Measurements from ENCODE around the gene ZMYM2. TPM values are rescaled to one million over a fixed set of nuclear protein-coding genes. Genes with fewer than 3 reads are reported as not detected.

The ZMYM2 gene
- total RNA-seq, 4 donors from 2014 or later, result 40.6 to 92.8 (median 50.7) TPM

- TF ChIP-seq EP300 (IDR thresholded peaks at IDR 0.05) (no peak), POLR2AphosphoS5 (IDR thresholded peaks at IDR 0.05) (no peak), POLR2A (IDR thresholded peaks at IDR 0.05) (no peak)
- TF ChIP-seq, protein P1, sequence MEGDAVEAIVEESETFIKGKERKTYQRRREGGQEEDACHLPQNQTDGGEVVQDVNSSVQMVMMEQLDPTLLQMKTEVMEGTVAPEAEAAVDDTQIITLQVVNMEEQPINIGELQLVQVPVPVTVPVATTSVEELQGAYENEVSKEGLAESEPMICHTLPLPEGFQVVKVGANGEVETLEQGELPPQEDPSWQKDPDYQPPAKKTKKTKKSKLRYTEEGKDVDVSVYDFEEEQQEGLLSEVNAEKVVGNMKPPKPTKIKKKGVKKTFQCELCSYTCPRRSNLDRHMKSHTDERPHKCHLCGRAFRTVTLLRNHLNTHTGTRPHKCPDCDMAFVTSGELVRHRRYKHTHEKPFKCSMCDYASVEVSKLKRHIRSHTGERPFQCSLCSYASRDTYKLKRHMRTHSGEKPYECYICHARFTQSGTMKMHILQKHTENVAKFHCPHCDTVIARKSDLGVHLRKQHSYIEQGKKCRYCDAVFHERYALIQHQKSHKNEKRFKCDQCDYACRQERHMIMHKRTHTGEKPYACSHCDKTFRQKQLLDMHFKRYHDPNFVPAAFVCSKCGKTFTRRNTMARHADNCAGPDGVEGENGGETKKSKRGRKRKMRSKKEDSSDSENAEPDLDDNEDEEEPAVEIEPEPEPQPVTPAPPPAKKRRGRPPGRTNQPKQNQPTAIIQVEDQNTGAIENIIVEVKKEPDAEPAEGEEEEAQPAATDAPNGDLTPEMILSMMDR (IDR thresholded peaks at IDR 0.05), result no peak
- Histone ChIP-seq H3K9me3 (no peaks in the 10 kb centered on the region), H3K27me3 (peaks cover 47% of the 10 kb centered on the region), H3K27ac (no peak overlapping the region), H3K4me3 (no peak overlapping the region), H3K4me1 (no peaks in the 10 kb centered on the region), H3K36me3 (no peaks in the 10 kb centered on the region)
- no peak for ATAC-seq
- WGBS, 2 donors (ENCODE audit: low coverage in 1 of 2), result 40 to 64% methylated on average over 1 to 5 of the region's 9 CpGs
Observed at GRCh38 chr13:20099319-20099718, 140.8 kb downstream of the ZMYM2 start.

DNA sequence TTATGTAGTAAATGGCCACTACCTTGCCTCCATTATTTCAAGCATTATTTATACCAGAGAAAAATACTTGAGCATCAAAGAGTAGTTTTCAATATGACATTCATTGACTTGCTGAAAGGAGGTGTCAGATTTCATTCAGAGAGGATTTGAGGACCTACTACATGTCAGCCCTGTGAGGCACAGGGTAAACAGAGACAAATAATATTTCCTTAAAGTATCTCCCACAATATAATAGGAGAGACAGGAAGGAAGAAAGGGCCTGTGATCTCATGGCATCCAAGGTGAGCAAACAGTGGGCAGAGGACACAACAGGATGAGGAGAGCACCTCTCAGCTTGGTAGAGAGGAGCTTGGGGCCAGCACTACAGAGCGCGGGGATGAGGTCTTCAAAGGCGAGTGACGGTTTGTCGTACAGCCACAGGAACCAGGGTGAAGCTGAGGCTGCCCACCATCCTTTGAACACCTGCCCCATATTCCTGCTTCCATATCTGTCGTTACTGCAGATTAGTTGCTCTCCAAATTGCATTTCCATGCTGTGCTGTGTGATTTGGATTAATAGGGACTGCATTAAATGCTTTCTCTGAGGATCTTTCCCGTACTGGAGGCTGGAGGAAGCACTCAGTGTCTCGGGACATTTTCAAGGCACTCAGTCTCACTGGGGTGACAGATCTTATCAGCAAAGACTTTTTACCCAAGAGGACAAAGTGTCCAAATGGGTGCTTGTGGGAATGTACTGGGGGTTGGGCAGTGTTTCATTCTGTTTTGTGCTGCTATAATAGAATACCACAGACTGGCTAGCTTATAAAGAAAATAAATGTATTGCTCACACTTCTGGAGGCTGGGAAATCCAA lies 143.2 kb downstream of the ZMYM2 start:
- no peak for ATAC-seq
- 31 to 38% methylated on average over 3 to 8 of the region's 8 CpGs for whole genome bisulfite sequencing, 2 donors (ENCODE audit: low coverage in 1 of 2)
- TF ChIP-seq EP300 (IDR thresholded peaks at IDR 0.05) (no peak), POLR2A (IDR thresholded peaks at IDR 0.05) (no peak), POLR2AphosphoS5 (IDR thresholded peaks at IDR 0.05) (no peak)
- TF ChIP-seq, protein P1 (IDR thresholded peaks at IDR 0.05), result no peak
- Histone ChIP-seq H3K27ac (no peak overlapping the region), H3K27me3 (peaks cover 60% of the 10 kb centered on the region), H3K4me1 (no peaks in the 10 kb centered on the region), H3K4me3 (no peak overlapping the region), H3K9me3 (no peaks in the 10 kb centered on the region), H3K36me3 (no peaks in the 10 kb centered on the region)

GRCh38 chr13:20102525-20103180 lies 144.1 kb downstream of the ZMYM2 start:
- 19 to 43% methylated on average over 9 of the region's 9 CpGs for WGBS, 2 donors (ENCODE audit: low coverage in 1 of 2)
- no peak overlapping the region for H3K27ac ChIP-seq
- peaks cover 60% of the 10 kb centered on the region for H3K27me3 ChIP-seq
- TF ChIP-seq POLR2A (IDR thresholded peaks at IDR 0.05), result no peak
- no peak for TF ChIP-seq POLR2AphosphoS5 (IDR thresholded peaks at IDR 0.05)
- no peak for TF ChIP-seq EP300 (IDR thresholded peaks at IDR 0.05)
- TF ChIP-seq, protein P1 (IDR thresholded peaks at IDR 0.05), result no peak
- H3K4me1 ChIP-seq, result no peaks in the 10 kb centered on the region
- ATAC-seq, result no peak
- H3K4me3 ChIP-seq, result no peak overlapping the region
- H3K36me3 ChIP-seq, result no peaks in the 10 kb centered on the region
- H3K9me3 ChIP-seq, result no peaks in the 10 kb centered on the region

DNA sequence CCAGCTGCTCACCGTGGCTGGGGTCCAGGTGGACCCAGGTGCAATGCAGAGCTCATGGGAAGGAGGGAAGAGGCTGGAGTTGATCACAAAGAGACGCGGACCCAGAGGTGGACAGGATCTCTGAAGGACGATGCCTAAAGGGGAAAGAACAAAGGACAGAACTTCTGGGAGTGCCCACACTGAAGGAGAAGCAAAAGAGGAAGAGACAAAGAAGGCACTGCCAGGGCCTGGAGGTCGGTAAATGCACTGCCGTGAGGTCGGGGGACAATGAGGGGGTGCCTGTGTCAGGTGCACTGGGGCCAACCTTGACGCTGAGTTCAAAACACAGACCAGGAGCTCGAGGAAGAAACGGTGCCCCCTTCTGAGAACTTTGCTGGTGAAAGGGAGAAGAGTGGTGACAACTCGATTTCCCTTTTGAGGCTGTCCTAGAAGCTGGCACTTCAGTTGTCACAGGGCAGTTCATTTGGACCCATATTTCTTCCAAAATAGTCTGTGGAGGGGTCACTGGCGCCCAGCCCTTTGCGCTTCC lies 146.7 kb downstream of the ZMYM2 start:
- Histone ChIP-seq H3K27ac (no peak overlapping the region), H3K9me3 (no peaks in the 10 kb centered on the region), H3K4me3 (no peak overlapping the region), H3K36me3 (no peaks in the 10 kb centered on the region), H3K4me1 (no peaks in the 10 kb centered on the region), H3K27me3 (peaks cover 47% of the 10 kb centered on the region)
- WGBS, 2 donors (ENCODE audit: low coverage in 1 of 2), result 88 to 90% methylated on average over 3 to 12 of the region's 13 CpGs
- TF ChIP-seq EP300 (IDR thresholded peaks at IDR 0.05), result no peak
- no peak for TF ChIP-seq POLR2AphosphoS5 (IDR thresholded peaks at IDR 0.05)
- TF ChIP-seq, protein P1 (IDR thresholded peaks at IDR 0.05), result no peak
- no peak for TF ChIP-seq POLR2A (IDR thresholded peaks at IDR 0.05)
- no peak for ATAC-seq

Data from gastroesophageal sphincter (tissue), 4 donors.